NOMO-1 treated with dmso at 0.1 percent for 144 hours (cell line): ENCODE data around the gene CDH15.
"Not testable (repeated sequence)": the region's sequence is repeated elsewhere in the genome, so short reads cannot be mapped to it uniquely, and the experiment has no call there.

Source experiments
- DNase-seq: peaks from one replicate; lab custom pipeline; 2025; ENCODE audit not compliant: unreplicated experiment; lab: John Stamatoyannopoulos, UW

The CDH15 gene

DNA sequence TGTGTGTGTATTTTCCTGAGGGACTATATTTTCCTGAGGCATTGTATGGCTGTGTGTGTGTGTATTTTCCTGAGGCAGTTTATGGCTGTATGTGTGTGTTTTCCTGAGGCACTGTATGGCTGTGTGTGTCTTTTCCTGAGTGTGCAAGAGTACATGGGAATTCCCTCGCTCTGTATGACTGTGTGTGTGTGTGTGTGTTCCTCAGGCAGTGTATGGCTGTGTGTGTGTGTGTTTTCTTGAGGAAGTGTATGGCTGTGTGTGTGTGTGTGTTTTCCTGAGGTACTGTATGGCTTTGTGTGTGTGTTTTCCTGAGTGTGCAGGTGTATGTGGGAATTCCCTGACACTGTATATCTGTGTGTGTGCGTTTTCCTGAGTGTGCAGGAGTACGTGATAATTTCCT, 50.1 kb downstream of the CDH15 start:
- DNase-seq: no peak

DNA sequence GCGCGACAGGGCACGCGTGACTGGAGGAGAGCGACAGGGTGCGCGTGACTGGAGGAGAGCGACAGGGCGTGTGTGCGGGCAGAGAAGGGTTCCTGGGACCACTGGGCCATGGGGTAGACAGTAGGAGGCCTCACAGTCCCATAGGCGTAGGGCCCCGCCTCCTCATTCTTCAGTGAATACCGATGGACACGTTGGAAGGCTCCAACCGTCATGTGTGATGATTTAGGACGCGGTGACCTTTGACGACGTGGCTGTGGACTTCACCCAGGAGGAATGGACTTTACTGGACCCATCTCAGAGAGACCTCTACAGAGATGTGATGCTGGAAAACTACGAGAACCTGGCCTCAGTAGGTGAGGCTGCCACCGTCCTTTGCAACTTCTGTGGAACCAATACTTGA, 51.4 kb downstream of the CDH15 start:
- no peak for DNase-seq

DNA sequence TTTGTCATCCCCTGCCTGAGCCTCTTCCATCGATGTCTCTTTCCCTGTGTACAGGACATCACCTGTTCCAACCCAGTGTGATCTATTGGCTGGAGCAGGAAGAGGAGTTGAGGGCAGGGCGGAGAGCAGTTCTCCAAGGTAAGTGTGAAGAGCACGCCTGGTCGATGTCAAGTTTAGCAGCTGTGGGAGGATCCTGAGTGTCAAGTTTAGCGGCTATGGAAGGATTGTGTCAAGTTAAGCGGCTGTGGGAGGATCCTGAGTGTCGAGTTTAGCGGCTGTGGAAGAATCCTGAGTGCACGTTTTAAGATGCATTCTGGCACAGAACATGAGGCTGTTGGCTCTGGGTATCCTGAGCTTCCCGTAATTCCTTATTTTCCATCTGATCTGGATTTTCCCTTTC, 53.1 kb downstream of the CDH15 start:
- no peak for DNase-seq

DNA sequence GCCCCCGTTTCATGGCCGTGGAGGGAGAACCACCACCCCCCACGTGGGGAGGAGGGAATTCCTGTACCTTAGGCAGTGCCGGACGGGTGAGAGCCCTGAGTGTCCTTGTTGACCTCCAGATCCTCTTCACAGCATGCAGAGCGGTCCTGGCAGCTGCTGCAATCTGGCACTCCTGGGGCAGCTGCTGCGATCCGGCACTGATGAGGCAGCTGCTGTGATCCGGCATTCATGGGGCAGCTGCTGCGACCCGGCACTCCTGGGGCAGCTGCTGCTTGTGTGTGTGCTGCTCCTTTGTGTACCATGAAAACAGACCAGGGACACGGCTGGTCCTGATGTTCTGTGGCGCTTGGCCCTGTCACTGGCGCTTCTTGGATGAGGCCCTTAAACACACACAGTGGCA, 58.7 kb downstream of the CDH15 start:
- DNase-seq: no peak

DNA sequence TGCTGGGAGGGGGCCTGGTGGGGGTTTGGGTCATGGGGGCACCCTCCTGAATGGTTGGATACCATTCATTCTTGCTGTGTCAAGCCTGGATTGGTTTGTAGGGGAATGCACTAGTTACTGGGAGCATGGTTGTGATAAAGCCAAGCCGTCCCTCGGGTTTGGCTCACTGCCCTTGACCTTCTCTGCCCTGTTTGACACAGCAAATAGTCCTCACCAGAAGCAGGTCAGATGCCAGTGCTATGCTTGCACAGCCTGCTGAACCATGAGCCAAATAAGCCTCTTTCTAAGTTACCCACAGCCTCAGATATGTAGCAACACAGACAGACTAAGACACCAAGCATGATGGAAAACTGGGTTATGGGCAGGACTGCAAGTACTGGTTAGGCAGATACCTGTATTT, 60.6 kb downstream of the CDH15 start:
- no peak for DNase-seq

DNA sequence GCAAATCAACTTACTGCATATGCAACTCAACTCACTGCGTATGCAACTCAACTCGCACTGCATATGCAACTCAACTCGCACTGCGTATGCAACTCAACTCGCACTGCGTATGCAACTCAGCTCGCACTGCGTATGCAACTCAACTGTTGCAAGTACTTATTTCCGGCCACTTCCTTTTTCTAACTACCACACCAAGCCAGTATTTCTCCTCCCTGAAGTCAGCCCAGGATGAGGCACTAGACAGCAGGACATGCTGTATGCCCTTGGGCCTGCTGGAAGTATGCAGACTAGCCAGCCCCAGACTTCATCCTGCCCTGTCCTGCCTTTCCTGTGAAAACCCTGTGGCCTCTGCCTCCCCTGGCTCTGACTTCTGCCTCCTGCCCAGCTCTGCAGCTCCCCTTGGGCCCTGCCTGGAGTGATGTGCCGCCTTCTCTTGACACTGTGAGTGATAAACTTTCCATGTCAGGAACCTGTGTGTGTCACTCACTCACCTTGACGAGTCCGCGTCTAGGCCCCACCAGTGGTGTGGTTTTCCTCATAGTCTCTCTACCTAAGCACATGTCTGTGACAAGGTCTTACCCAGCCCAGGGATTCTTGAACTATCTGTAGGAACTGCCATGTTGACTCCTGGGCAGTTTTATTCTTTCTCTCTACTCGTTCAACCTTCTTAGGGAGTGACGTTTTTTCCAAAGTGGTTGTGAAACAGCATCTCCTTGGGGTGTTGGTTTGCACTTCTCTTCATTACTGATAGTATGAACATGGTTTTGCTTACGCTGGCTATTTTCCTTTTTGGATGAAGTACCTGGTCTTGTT, 62.3 kb downstream of the CDH15 start:
- peak; percentile 52 for DNase-seq

DNA sequence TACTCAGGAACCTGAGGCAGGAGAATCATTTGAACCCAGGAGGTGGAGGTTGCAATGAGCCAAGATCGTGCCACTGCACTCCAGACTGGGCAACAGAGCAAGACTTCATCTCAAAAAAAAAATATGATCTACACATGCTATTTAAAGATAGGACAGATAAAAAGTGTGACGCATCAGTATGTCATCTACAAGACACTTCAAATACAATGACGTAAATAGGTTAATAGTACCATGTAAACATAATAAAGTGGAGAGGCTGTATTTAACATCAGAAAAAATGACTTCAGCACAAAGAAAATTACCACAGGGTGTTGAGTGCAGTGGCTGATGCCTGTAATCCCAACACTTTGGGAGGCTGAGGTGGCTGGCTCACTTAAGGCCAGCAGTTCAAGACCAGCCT, 66.2 kb downstream of the CDH15 start:
- no peak for DNase-seq

DNA sequence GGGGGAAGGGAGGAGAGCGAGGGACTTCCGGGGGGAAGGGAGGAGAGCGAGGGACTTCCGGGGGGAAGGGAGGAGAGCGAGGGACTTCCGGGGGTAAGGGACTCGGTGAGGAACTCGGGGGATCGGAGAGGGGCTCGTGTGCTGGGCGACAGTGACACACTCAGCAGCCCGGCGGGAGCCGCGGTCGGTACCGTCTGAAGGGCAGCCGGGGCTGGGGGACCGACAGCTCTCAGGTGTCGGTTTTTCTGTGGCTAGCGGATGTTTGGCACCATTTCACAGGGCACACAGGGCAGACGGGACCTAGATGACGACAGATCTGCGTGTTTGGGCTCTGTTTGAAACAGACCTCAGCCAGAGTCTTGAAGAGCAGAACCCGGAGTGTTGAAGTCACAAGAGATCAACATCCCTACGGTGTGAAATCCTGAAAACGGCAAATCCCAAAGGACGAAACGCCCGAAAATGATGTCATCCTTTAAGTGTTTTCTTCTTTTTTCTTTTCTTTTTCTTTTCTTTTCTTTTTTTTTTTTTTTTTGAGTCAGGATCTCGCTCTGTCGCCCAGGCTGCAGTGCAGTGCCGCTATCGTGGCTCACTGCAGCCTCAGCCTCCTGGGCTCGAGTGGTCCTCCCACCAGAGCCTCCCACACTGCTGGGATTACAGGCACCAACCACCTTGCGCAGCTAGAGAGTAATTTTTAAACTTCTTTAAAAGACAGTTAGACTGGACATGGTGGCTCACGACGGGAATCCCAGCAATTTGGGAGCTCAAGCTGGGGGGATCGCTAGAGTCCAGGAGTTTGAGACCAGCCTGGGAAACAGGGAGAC, 69.8 kb downstream of the CDH15 start:
- peak; percentile 50 for DNase-seq

DNA sequence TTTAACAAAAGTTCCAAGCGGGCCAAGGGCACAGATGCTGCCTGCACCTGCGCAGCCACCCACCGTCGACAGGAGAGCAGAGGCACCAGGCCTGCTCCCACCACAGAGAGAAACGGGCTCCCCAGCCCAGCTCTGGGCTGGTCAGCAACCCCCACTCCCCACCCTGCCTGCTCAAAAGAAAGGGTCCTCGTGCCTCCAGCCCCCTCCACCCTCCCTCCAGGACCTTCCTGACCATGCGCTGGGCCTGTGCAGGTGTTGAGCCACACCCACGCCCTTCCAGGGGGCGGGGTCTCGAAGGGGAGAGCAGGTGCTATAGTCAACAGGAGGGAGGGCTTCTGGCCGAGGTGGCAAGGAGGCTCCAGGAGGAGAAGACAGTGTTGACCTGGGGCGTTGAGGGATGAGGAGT, 71.2 kb downstream of the CDH15 start:
- no peak for DNase-seq

DNA sequence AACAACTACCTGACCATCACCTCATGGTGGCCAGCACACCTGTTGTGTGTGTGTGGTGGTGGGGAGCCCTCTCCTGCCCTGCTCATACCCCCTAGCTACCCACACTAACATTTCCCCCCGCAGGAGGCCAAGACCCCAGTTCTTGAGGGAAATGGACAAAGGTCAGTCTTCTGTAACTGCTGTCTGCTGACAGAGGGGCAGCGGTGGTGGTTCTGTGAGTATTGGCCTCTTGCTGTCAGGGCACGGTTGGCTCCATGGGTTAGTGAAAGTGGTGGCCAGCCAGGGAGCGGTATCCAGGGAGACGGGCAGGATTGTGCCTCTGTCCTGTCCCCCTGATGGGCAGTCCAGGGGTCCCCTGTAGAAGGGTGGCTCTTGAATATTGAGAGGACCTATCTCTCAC, 72.1 kb downstream of the CDH15 start:
- DNase-seq: no peak

DNA sequence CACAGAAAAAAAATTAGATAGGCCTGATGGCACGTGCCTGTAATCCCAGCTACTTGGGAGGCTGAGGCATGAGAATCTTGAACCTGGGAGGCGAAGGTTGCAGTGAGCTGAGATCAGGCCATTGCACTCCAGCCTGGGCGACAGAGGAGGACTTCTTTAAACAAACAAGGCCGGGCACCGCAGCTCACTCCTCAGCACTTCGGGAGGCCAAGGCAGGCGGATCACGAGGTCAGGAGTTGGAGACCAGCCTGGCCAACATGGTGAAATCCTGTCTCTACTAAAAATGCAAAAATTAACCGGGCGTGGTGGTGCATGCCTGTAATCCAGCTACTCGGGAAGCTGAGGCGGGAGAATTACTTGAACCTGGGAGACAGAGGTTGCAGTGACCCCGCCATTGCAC, 72.7 kb downstream of the CDH15 start:
- DNase-seq: not testable (repeated sequence)

DNA sequence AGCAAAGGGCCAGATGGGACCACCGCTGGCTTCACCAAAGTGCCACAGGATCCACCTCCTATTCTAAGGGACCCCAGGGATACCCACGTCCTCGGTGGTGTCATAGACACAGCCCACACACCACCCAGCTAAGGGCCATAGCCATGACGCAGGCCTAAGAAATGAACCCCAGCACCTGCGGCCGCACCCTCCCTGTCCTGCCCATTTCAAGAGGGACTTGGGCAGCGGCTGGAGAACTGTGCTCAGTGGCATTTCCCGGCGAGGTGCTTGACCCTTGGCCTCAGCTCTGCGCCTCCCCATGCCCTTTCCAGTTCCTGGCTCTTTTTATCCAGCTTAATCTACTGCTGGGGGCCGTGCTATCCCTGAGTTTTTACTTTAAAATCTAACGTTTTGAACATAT, 73.2 kb downstream of the CDH15 start:
- DNase-seq: no peak
